K562 (cell line): ENCODE measurements around the gene DCAF7. TPM values are rescaled to one million over a fixed set of nuclear protein-coding genes. Genes with fewer than 3 reads are reported as not detected.
A peak's percentile ranks its signal among the peaks of the same experiment; 100 is the strongest.

Experiments used
- ATAC-seq: fragments of 200-7000 bp; cut with Tn5 transposase; 3 replicates; pipeline ENCODE4 v1.9.1; 2020; ENCODE audit warnings: moderate library complexity
- BruUV-seq: library from RNA; stranded (reverse); fragments of 400-500 nt; replicated peaks from 2 replicates; lab custom pipeline; 2021; lab: Mats Ljungman, UMichigan
- CTCF ChIA-PET: fragments of 300-600 bp; formaldehyde crosslinking; extraction: SDS; loops from one replicate; lab custom pipeline; 2021; ENCODE audit warnings: low intra/inter-chr PET ratio; lab: Yijun Ruan, JAX
- POLR2A ChIA-PET: fragments of 300-600, 350-650 bp; sonication (Branson Sonifier 250); formaldehyde crosslinking; extraction: SDS; loops from one replicate; lab custom pipeline; 2021; ENCODE audit warnings: antibody characterized with exemption, inconsistent platforms; lab: Yijun Ruan, JAX
- DNase-seq, 4 experiments: peaks; one replicate each; pipeline versions ENCODE4 v3.0.0 to v3.0.0-alpha.2; 2011 to 2018; ENCODE audit warnings: low spot score in 3 of 4, mixed read lengths in 3 of 4; ENCODE audit errors: extremely low read depth in 1 of 4
- FAIRE-seq: peaks from 2 replicates; lab custom pipeline; 2011; peaks lifted over from hg19 to GRCh38; lab: Jason Lieb, UNC
- H2AFZ ChIP-seq: 2 replicates; pipeline ENCODE4 v1.6.0; 2011; ENCODE audit warnings: low read depth, low read length, control low read depth, inconsistent platforms
- H3K27ac ChIP-seq: fragments of 200-600 bp; 3 replicates; pipeline ENCODE4 v1.8.0; 2011; ENCODE audit warnings: low read depth, mild to moderate bottlenecking, control low read depth, inconsistent platforms, low read length, moderate library complexity, mixed read lengths; ENCODE audit errors: extremely low read depth
- H3K27me3 ChIP-seq, 2 experiments: fragments of 300-600 bp in 1 of 2; 2 replicates in 1 of 2; 3 replicates in 1 of 2; pipeline versions ENCODE4 v1.6.0 to v1.8.0; 2011; ENCODE audit warnings: inconsistent platforms in 2 of 2, low read length in 2 of 2, mild to moderate bottlenecking in 1 of 2, mixed read lengths in 1 of 2, moderate library complexity in 1 of 2; ENCODE audit not compliant: control insufficient read depth in 2 of 2, insufficient read depth in 2 of 2
- H3K36me3 ChIP-seq: fragments of 300-600 bp; 3 replicates; pipeline ENCODE4 v1.8.0; 2011; ENCODE audit warnings: mild to moderate bottlenecking, low read length, inconsistent platforms; ENCODE audit not compliant: control insufficient read depth, insufficient read depth
- H3K4me1 ChIP-seq, 2 experiments: fragments of 200-600 bp in 1 of 2; replicated peaks in 1 of 2; 2 replicates in 1 of 2; 3 replicates in 1 of 2; pipeline versions ENCODE4 v1.5.1 to v1.8.0; 2011; ENCODE audit warnings: inconsistent platforms in 2 of 2, low read length in 2 of 2, mild to moderate bottlenecking in 1 of 2, mixed read lengths in 1 of 2, moderate library complexity in 1 of 2; ENCODE audit not compliant: control insufficient read depth in 2 of 2, insufficient read depth in 2 of 2
- H3K4me2 ChIP-seq: 2 replicates; pipeline ENCODE4 v1.6.1; 2011; ENCODE audit warnings: low read length, control low read depth, inconsistent platforms, mixed read lengths; ENCODE audit not compliant: insufficient read depth
- H3K4me3 ChIP-seq: fragments of 200-600 bp; sonication (generic), shearing (Covaris generic); 2 replicates; pipeline ENCODE4 v1.5.1; 2016; ENCODE audit warnings: control low read depth, inconsistent platforms
- H3K79me2 ChIP-seq: fragments of 200-600 bp; 3 replicates; pipeline ENCODE4 v1.8.0; 2011; ENCODE audit warnings: low read length, inconsistent platforms; ENCODE audit not compliant: control insufficient read depth, insufficient read depth
- H3K9ac ChIP-seq, 2 experiments: 2 replicates each; pipeline versions ENCODE4 v1.6.0 to v1.6.1; 2011; ENCODE audit warnings: low read depth in 2 of 2, low read length in 2 of 2, control low read depth in 1 of 2, inconsistent platforms in 1 of 2, mild to moderate bottlenecking in 1 of 2, mixed read lengths in 1 of 2; ENCODE audit not compliant: insufficient read depth in 1 of 2
- H3K9me1 ChIP-seq: one replicate; pipeline ENCODE4 v1.6.0; 2011; ENCODE audit warnings: inconsistent platforms, mild to moderate bottlenecking, low read length, moderate library complexity; ENCODE audit not compliant: control insufficient read depth, insufficient read depth
- H3K9me3 ChIP-seq: replicated peaks from 2 replicates; pipeline ENCODE4 v1.5.1; 2011; ENCODE audit warnings: low read depth, low read length, inconsistent platforms; ENCODE audit not compliant: control insufficient read depth, insufficient read depth
- H4K20me1 ChIP-seq: replicated peaks from 2 replicates; pipeline ENCODE4 v1.6.1; 2011; ENCODE audit warnings: low read length, inconsistent platforms, mixed read lengths; ENCODE audit not compliant: control insufficient read depth, insufficient read depth
- HIVEP1 ChIP-seq: fragments of 250-450 bp; sonication (Bioruptor Pico); IDR thresholded peaks from 2 replicates; pipeline ENCODE4 v1.4.0; 2020; ENCODE audit warnings: mild to moderate bottlenecking
- MEIS2 ChIP-seq: fragments of 450-650 bp; IDR thresholded peaks from 2 replicates; pipeline ENCODE4 v1.6.1; 2014; ENCODE audit warnings: mild to moderate bottlenecking; ENCODE audit not compliant: partially characterized antibody
- PBX2 ChIP-seq, 2 experiments: IDR thresholded peaks in 1 of 2; conservative IDR thresholded peaks in 1 of 2; 2 replicates each; pipeline ENCODE4 v1.6.1; 2016; ENCODE audit warnings: low read depth in 2 of 2, mild to moderate bottlenecking in 1 of 2, missing compliant biosample characterization in 1 of 2, missing genetic modification characterization in 1 of 2, moderate library complexity in 1 of 2
- TCF3 ChIP-seq: sonication (generic); formaldehyde crosslinking; IDR thresholded peaks from 2 replicates; pipeline ENCODE4 v1.4.0; 2020; ENCODE audit warnings: mild to moderate bottlenecking, missing genetic modification reagents
- WGBS: fragments of 100-300 bp; shearing (Covaris generic); methylation state at CpG from one replicate; pipeline ENCODE4 v1.1.6; 2016; ENCODE audit warnings: low coverage, mixed read lengths; ENCODE audit not compliant: insufficient coverage; ENCODE audit errors: missing lambda C conversion rate; 5-methylcytosine and 5-hydroxymethylcytosine counted together
- in situ Hi-C: fragments of 300-500 bp; cut with MboI; formaldehyde crosslinking; loops from 4 replicates; pipeline ENCODE4 v1.15.0; 2018; ENCODE audit warnings: inconsistent platforms, mixed read lengths
- intact Hi-C: fragments of 100-400 bp; cut with micrococcal nuclease; formaldehyde crosslinking; loops from 2 replicates; pipeline ENCODE4 v1.14.2; 2022
- polyA plus RNA-seq, 8 experiments: library from polyadenylated mRNA; depleted of rRNA in 4 of 8; stranded (reverse) in 5 of 8; unstranded in 3 of 8; fragments of >200 nt; fragmentation: Nextera tagmentation in 2 of 8; fragmentation: Illumina TruSeq in 1 of 8; extraction: Ambion mirVana in 2 of 8; extraction: Trizol in 1 of 8; gene quantifications; 2 replicates each; pipeline versions ENCODE4 v1.2.1 to v1.2.3, GENCODE V29; 2011 to 2014; ENCODE audit warnings: inconsistent platforms in 1 of 8, missing spikeins in 1 of 8
- total RNA-seq, 7 experiments: library from RNA; depleted of rRNA in 6 of 7; stranded (reverse); fragments of >200 nt in 6 of 7; fragmentation: Illumina TruSeq in 2 of 7; extraction: Trizol in 2 of 7; gene quantifications; 2 replicates each; pipeline versions ENCODE4 v1.2.1 to v1.2.3, GENCODE V29; 2011 to 2021; ENCODE audit warnings: low replicate concordance in 1 of 7

DCAF7 gene
- total and polyA plus RNA-seq, 9 of the 15 experiments (the other 6 are each of a cell fraction or from before 2014, with no cell fraction given), result 30.8 to 123 (median 40.2) TPM

GRCh38 chr17:63634816-63635215, 84.5 kb downstream of the DCAF7 start:
- no peaks in the 10 kb centered on the region for H3K79me2 ChIP-seq
- no peaks in the 10 kb centered on the region for H4K20me1 ChIP-seq
- TF ChIP-seq HIVEP1 (CRISPR knock-in tag) (no peak), TCF3 (0 out of 2 replicates have a peak, but pooled peaks have one; percentile 23), PBX2 (CRISPR knock-in tag; IDR thresholded peaks at IDR 0.05; ENCODE audit: low read depth) (no peak), PBX2 (tag; conservative IDR thresholded peaks at IDR 0.05; ENCODE audit: low read depth) (peak; percentile 54; the same call in 1 of the 2 replicates), MEIS2 (peak; percentile 48)
- peak overlapping the region; percentile 75; the same call in 2 of the 3 replicates for H3K27ac ChIP-seq
- intact Hi-C loops (no loop called here), in situ Hi-C loops (no loop called here)
- FAIRE-seq, result no peak
- no peak for DNase-seq
- H3K27me3 ChIP-seq, result no peaks in the 10 kb centered on the region
- H3K4me2 ChIP-seq, result no peak overlapping the region; the same call in 1 of the 2 replicates
- no peak overlapping the region for H2AFZ ChIP-seq
- WGBS, result 67% methylated on average over 1 of the region's 1 CpG
- no TSS peak for BruUV-seq
- no peak overlapping the region for H3K4me3 ChIP-seq
- ChIA-PET CTCF (no interaction called here), POLR2A (interaction anchor here (0.9 to 2.0 kb wide), 5 partner anchors 8 to 41 kb away, joined by 4 to 10 read pairs (median 4); no protein-coding TSS in a partner anchor)
- peaks cover 3 to 23% of the 10 kb centered on the region in 2 experiments; a peak in 4 of 5 replicates for H3K4me1 ChIP-seq
- ATAC-seq, result no peak; the same call in 2 of the 3 replicates
- peaks cover 34% of the 10 kb centered on the region for H3K36me3 ChIP-seq
- H3K9ac ChIP-seq, result peak overlapping the region in 1 of 2 experiments; percentile 62; a peak in 2 of 4 replicates
- H3K9me1 ChIP-seq, result no peaks in the 10 kb centered on the region
- H3K9me3 ChIP-seq, result no peaks in the 10 kb centered on the region
